K562 (cell line): ENCODE data around the gene ABCA7. TPM values are rescaled to one million over a fixed set of nuclear protein-coding genes. Genes with fewer than 3 reads are reported as not detected.

Source experiments
- ATAC-seq: fragments of 200-7000 bp; cut with Tn5 transposase; 3 replicates; pipeline ENCODE4 v1.9.1; 2020; ENCODE audit warnings: moderate library complexity
- BruUV-seq: library from RNA; stranded (reverse); fragments of 400-500 nt; replicated peaks from 2 replicates; lab custom pipeline; 2021; lab: Mats Ljungman, UMichigan
- CTCF ChIA-PET: fragments of 300-600 bp; formaldehyde crosslinking; extraction: SDS; loops from one replicate; lab custom pipeline; 2021; ENCODE audit warnings: low intra/inter-chr PET ratio; lab: Yijun Ruan, JAX
- POLR2A ChIA-PET: fragments of 300-600, 350-650 bp; sonication (Branson Sonifier 250); formaldehyde crosslinking; extraction: SDS; loops from one replicate; lab custom pipeline; 2021; ENCODE audit warnings: antibody characterized with exemption, inconsistent platforms; lab: Yijun Ruan, JAX
- DNase-seq, 4 experiments: peaks; one replicate each; pipeline versions ENCODE4 v3.0.0 to v3.0.0-alpha.2; 2011 to 2018; ENCODE audit warnings: low spot score in 3 of 4, mixed read lengths in 3 of 4; ENCODE audit errors: extremely low read depth in 1 of 4
- FAIRE-seq: peaks from 2 replicates; lab custom pipeline; 2011; peaks lifted over from hg19 to GRCh38; lab: Jason Lieb, UNC
- H2AFZ ChIP-seq: 2 replicates; pipeline ENCODE4 v1.6.0; 2011; ENCODE audit warnings: low read depth, low read length, control low read depth, inconsistent platforms
- H3K27ac ChIP-seq: fragments of 200-600 bp; 3 replicates; pipeline ENCODE4 v1.8.0; 2011; ENCODE audit warnings: low read depth, mild to moderate bottlenecking, control low read depth, inconsistent platforms, low read length, moderate library complexity, mixed read lengths; ENCODE audit errors: extremely low read depth
- H3K27me3 ChIP-seq, 2 experiments: fragments of 300-600 bp in 1 of 2; 2 replicates in 1 of 2; 3 replicates in 1 of 2; pipeline versions ENCODE4 v1.6.0 to v1.8.0; 2011; ENCODE audit warnings: inconsistent platforms in 2 of 2, low read length in 2 of 2, mild to moderate bottlenecking in 1 of 2, mixed read lengths in 1 of 2, moderate library complexity in 1 of 2; ENCODE audit not compliant: control insufficient read depth in 2 of 2, insufficient read depth in 2 of 2
- H3K36me3 ChIP-seq: fragments of 300-600 bp; 3 replicates; pipeline ENCODE4 v1.8.0; 2011; ENCODE audit warnings: mild to moderate bottlenecking, low read length, inconsistent platforms; ENCODE audit not compliant: control insufficient read depth, insufficient read depth
- H3K4me1 ChIP-seq, 2 experiments: fragments of 200-600 bp in 1 of 2; replicated peaks in 1 of 2; 2 replicates in 1 of 2; 3 replicates in 1 of 2; pipeline versions ENCODE4 v1.5.1 to v1.8.0; 2011; ENCODE audit warnings: inconsistent platforms in 2 of 2, low read length in 2 of 2, mild to moderate bottlenecking in 1 of 2, mixed read lengths in 1 of 2, moderate library complexity in 1 of 2; ENCODE audit not compliant: control insufficient read depth in 2 of 2, insufficient read depth in 2 of 2
- H3K4me2 ChIP-seq: 2 replicates; pipeline ENCODE4 v1.6.1; 2011; ENCODE audit warnings: low read length, control low read depth, inconsistent platforms, mixed read lengths; ENCODE audit not compliant: insufficient read depth
- H3K4me3 ChIP-seq: fragments of 200-600 bp; sonication (generic), shearing (Covaris generic); 2 replicates; pipeline ENCODE4 v1.5.1; 2016; ENCODE audit warnings: control low read depth, inconsistent platforms
- H3K79me2 ChIP-seq: fragments of 200-600 bp; 3 replicates; pipeline ENCODE4 v1.8.0; 2011; ENCODE audit warnings: low read length, inconsistent platforms; ENCODE audit not compliant: control insufficient read depth, insufficient read depth
- H3K9ac ChIP-seq, 2 experiments: 2 replicates each; pipeline versions ENCODE4 v1.6.0 to v1.6.1; 2011; ENCODE audit warnings: low read depth in 2 of 2, low read length in 2 of 2, control low read depth in 1 of 2, inconsistent platforms in 1 of 2, mild to moderate bottlenecking in 1 of 2, mixed read lengths in 1 of 2; ENCODE audit not compliant: insufficient read depth in 1 of 2
- H3K9me1 ChIP-seq: one replicate; pipeline ENCODE4 v1.6.0; 2011; ENCODE audit warnings: inconsistent platforms, mild to moderate bottlenecking, low read length, moderate library complexity; ENCODE audit not compliant: control insufficient read depth, insufficient read depth
- H3K9me3 ChIP-seq: replicated peaks from 2 replicates; pipeline ENCODE4 v1.5.1; 2011; ENCODE audit warnings: low read depth, low read length, inconsistent platforms; ENCODE audit not compliant: control insufficient read depth, insufficient read depth
- H4K20me1 ChIP-seq: replicated peaks from 2 replicates; pipeline ENCODE4 v1.6.1; 2011; ENCODE audit warnings: low read length, inconsistent platforms, mixed read lengths; ENCODE audit not compliant: control insufficient read depth, insufficient read depth
- EGR1 ChIP-seq: fragments of 450-650 bp; conservative IDR thresholded peaks from 2 replicates; pipeline ENCODE4 v1.6.1; 2017; ENCODE audit warnings: mild to moderate bottlenecking
- KAT7 ChIP-seq: sonication (generic); formaldehyde crosslinking; IDR thresholded peaks from 2 replicates; pipeline ENCODE4 v1.8.0; 2022; ENCODE audit warnings: missing genetic modification reagents, mild to moderate bottlenecking, borderline replicate concordance
- NRF1 ChIP-seq, 2 experiments: fragments of 450-650 bp; IDR thresholded peaks in 1 of 2; conservative IDR thresholded peaks in 1 of 2; 2 replicates each; pipeline ENCODE4 v1.6.1; 2014; ENCODE audit warnings: mild to moderate bottlenecking in 2 of 2
- RBFOX2 ChIP-seq: fragments of 200-400 bp; formaldehyde crosslinking; IDR thresholded peaks from 2 replicates; pipeline ENCODE4 v1.6.1; 2017; ENCODE audit warnings: low read depth, mild to moderate bottlenecking, low read length, moderate library complexity
- ZKSCAN3 ChIP-seq: fragments of 250-450 bp; sonication (Bioruptor Pico); IDR thresholded peaks from 2 replicates; pipeline ENCODE4 v1.4.0; 2020
- ZNF121 ChIP-seq: sonication (generic); formaldehyde crosslinking; conservative IDR thresholded peaks from 2 replicates; pipeline ENCODE4 v1.8.0; 2022; ENCODE audit warnings: missing genetic modification reagents
- ZNF197 ChIP-seq: fragments of 200-800 bp; sonication (Bioruptor generic); IDR thresholded peaks from 2 replicates; pipeline ENCODE4 v1.6.1; 2016; ENCODE audit warnings: low read depth, missing genetic modification characterization, missing compliant biosample characterization
- ZNF316 ChIP-seq: fragments of 450-650 bp; IDR thresholded peaks from 2 replicates; pipeline ENCODE4 v1.6.1; 2016
- ZNF384 ChIP-seq: IDR thresholded peaks from 2 replicates; pipeline ENCODE4 v1.6.1; 2012; ENCODE audit warnings: low read depth, low read length, improper control_type of control experiment
- WGBS: fragments of 100-300 bp; shearing (Covaris generic); methylation state at CpG from one replicate; pipeline ENCODE4 v1.1.6; 2016; ENCODE audit warnings: low coverage, mixed read lengths; ENCODE audit not compliant: insufficient coverage; ENCODE audit errors: missing lambda C conversion rate; 5-methylcytosine and 5-hydroxymethylcytosine counted together
- in situ Hi-C: fragments of 300-500 bp; cut with MboI; formaldehyde crosslinking; loops from 4 replicates; pipeline ENCODE4 v1.15.0; 2018; ENCODE audit warnings: inconsistent platforms, mixed read lengths
- intact Hi-C: fragments of 100-400 bp; cut with micrococcal nuclease; formaldehyde crosslinking; loops from 2 replicates; pipeline ENCODE4 v1.14.2; 2022
- polyA plus RNA-seq, 8 experiments: library from polyadenylated mRNA; depleted of rRNA in 4 of 8; stranded (reverse) in 5 of 8; unstranded in 3 of 8; fragments of >200 nt; fragmentation: Nextera tagmentation in 2 of 8; fragmentation: Illumina TruSeq in 1 of 8; extraction: Ambion mirVana in 2 of 8; extraction: Trizol in 1 of 8; gene quantifications; 2 replicates each; pipeline versions ENCODE4 v1.2.1 to v1.2.3, GENCODE V29; 2011 to 2014; ENCODE audit warnings: inconsistent platforms in 1 of 8, missing spikeins in 1 of 8
- total RNA-seq, 7 experiments: library from RNA; depleted of rRNA in 6 of 7; stranded (reverse); fragments of >200 nt in 6 of 7; fragmentation: Illumina TruSeq in 2 of 7; extraction: Trizol in 2 of 7; gene quantifications; 2 replicates each; pipeline versions ENCODE4 v1.2.1 to v1.2.3, GENCODE V29; 2011 to 2021; ENCODE audit warnings: low replicate concordance in 1 of 7
- TF ChIP-seq, protein P1 (sequence below): fragments of 150-350 bp; IDR thresholded peaks from 2 replicates; pipeline ENCODE4 v1.6.1; 2014; ENCODE audit warnings: low read depth, mild to moderate bottlenecking, low read length, borderline replicate concordance
- TF ChIP-seq, protein P2 (sequence below), 2 experiments: fragments of 450-650 bp; conservative IDR thresholded peaks; 2 replicates each; pipeline ENCODE4 v1.6.1; 2017; ENCODE audit warnings: mild to moderate bottlenecking in 2 of 2, moderate library complexity in 2 of 2
- TF ChIP-seq, protein P3 (sequence below): fragments of 450-650 bp; formaldehyde crosslinking; IDR thresholded peaks from 2 replicates; pipeline ENCODE4 v1.4.0; 2020; ENCODE audit warnings: mild to moderate bottlenecking, moderate library complexity

Gene ABCA7
- total and polyA plus RNA-seq, 9 of the 15 experiments (the other 6 are each of a cell fraction or from before 2014, with no cell fraction given), result 2.3 to 96.1 (median 31.2) TPM

DNA sequence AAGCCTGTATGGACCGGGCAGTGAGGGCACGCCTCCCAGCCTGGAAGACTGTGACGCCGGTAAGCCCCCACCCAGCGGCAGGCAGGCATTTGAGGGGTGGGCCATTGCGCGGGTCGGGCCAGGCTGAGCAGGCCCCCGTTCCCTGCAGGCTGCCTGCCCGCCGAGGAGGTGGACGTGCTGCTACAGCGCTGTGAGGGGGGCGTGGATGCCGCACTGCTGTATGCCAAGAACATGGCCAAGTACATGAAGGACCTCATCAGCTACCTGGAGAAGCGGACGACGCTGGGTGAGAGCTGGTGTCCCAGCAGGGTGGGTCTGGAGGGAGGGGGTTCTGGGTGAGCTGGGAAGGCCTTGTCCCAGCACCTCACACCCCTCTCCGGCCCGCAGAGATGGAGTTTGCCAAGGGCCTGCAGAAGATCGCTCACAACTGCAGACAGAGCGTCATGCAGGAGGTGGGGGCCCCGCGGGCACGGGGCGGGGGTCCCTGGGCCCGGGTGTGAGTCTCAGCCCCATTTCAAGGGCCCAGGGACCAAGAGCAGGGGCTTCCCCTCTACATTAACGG is 34.1 kb downstream of the ABCA7 start (continued):
- TF ChIP-seq, protein P1, sequence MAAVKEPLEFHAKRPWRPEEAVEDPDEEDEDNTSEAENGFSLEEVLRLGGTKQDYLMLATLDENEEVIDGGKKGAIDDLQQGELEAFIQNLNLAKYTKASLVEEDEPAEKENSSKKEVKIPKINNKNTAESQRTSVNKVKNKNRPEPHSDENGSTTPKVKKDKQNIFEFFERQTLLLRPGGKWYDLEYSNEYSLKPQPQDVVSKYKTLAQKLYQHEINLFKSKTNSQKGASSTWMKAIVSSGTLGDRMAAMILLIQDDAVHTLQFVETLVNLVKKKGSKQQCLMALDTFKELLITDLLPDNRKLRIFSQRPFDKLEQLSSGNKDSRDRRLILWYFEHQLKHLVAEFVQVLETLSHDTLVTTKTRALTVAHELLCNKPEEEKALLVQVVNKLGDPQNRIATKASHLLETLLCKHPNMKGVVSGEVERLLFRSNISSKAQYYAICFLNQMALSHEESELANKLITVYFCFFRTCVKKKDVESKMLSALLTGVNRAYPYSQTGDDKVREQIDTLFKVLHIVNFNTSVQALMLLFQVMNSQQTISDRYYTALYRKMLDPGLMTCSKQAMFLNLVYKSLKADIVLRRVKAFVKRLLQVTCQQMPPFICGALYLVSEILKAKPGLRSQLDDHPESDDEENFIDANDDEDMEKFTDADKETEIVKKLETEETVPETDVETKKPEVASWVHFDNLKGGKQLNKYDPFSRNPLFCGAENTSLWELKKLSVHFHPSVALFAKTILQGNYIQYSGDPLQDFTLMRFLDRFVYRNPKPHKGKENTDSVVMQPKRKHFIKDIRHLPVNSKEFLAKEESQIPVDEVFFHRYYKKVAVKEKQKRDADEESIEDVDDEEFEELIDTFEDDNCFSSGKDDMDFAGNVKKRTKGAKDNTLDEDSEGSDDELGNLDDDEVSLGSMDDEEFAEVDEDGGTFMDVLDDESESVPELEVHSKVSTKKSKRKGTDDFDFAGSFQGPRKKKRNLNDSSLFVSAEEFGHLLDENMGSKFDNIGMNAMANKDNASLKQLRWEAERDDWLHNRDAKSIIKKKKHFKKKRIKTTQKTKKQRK, result no peak
- no peak for TF ChIP-seq ZKSCAN3 (CRISPR knock-in tag)

DNA sequence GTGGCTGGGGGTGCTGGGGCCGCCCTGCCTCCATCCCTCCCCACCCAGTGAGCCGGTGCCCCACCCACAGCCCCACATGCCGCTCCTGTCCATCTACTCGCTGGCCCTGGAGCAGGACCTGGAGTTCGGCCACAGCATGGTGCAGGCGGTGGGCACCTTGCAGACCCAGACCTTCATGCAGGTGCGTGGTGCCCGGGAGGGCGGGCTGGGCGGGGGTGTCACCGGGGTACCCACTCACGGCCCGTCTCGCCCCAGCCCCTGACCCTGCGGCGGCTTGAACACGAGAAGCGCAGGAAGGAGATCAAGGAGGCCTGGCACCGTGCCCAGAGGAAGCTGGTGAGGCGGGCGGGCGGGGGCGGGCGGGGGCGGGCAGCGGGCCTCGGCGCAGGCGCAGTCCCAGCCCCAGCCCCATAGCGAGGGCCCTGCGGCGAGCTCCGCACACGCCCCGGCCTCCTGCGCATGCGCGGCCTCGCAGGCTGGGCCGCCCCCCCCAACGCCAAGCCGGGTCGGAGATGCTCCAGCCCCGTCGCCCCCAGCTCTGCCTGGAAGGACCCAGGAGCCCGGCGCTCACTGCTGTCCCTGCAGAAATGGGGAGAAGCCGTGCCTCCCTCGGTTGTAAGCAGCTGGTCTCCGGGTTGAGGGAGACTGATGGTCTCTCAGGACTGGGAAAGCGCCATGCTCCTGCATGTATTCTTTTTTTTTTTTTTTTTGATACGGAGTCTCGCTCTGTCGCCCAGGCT is 34.8 kb downstream of the ABCA7 start:
- no TSS peak for BruUV-seq
- Histone ChIP-seq H3K9ac (peak overlapping the region; percentile 50 to 90; a peak in 3 of 4 replicates), H3K9me1 (no peaks in the 10 kb centered on the region), H3K4me1 (peaks cover 32 to 66% of the 10 kb centered on the region in 2 experiments), H2AFZ (peak overlapping the region; percentile 94), H3K4me2 (peak overlapping the region; percentile 82), H3K27ac (peak overlapping the region; percentile 78; the same call in 2 of the 3 replicates), H3K9me3 (no peaks in the 10 kb centered on the region), H3K79me2 (no peaks in the 10 kb centered on the region), H3K27me3 (no peaks in the 10 kb centered on the region), H4K20me1 (0 out of 2 replicates have a peak, but pooled peaks cover 3% of the 10 kb centered on the region), H3K4me3 (peak overlapping the region; percentile 47), H3K36me3 (no peaks in the 10 kb centered on the region)
- in situ Hi-C loops (no loop called here), intact Hi-C loops (no loop called here)
- no peak for FAIRE-seq
- 1% methylated on average over 15 of the region's 54 CpGs for WGBS
- DNase-seq, result peak; percentile 86 to 98 (median 96)
- CTCF ChIA-PET, result interaction anchor here (0.7 kb wide), 1 partner anchor 518 kb away, joined by 3 read pairs; no protein-coding TSS in a partner anchor
- peak; percentile 87 for ATAC-seq
- POLR2A ChIA-PET, result interaction anchor here (0.5 to 2.1 kb wide), 9 partner anchors 10 to 1257 kb away, joined by 3 to 11 read pairs (median 4); partner anchors contain the start of gene GPX4
- TF ChIP-seq, protein P2, sequence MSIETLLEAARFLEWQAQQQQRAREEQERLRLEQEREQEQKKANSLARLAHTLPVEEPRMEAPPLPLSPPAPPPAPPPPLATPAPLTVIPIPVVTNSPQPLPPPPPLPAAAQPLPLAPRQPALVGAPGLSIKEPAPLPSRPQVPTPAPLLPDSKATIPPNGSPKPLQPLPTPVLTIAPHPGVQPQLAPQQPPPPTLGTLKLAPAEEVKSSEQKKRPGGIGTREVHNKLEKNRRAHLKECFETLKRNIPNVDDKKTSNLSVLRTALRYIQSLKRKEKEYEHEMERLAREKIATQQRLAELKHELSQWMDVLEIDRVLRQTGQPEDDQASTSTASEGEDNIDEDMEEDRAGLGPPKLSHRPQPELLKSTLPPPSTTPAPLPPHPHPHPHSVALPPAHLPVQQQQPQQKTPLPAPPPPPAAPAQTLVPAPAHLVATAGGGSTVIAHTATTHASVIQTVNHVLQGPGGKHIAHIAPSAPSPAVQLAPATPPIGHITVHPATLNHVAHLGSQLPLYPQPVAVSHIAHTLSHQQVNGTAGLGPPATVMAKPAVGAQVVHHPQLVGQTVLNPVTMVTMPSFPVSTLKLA (conservative IDR thresholded peaks at IDR 0.05), result 0 out of 4 replicates have a peak, but pooled peaks of 1 of the 2 experiments have one; percentile 36
- TF ChIP-seq ZNF197 (CRISPR knock-in tag) (no peak), ZNF316 (no peak), ZNF384 (peak; percentile 83), RBFOX2 (peak; percentile 52), NRF1 (conservative IDR thresholded peaks at IDR 0.05 in 1 of 2, IDR thresholded peaks at IDR 0.05 in 1 of 2) (peak; percentile 95), EGR1 (peak; percentile 35; the same call in 1 of the 2 replicates), ZNF121 (CRISPR knock-in tag) (0 out of 2 replicates have a peak, but pooled peaks have one; percentile 5), KAT7 (0 out of 2 replicates have a peak, but pooled peaks have one; percentile 42)
- TF ChIP-seq, protein P3, sequence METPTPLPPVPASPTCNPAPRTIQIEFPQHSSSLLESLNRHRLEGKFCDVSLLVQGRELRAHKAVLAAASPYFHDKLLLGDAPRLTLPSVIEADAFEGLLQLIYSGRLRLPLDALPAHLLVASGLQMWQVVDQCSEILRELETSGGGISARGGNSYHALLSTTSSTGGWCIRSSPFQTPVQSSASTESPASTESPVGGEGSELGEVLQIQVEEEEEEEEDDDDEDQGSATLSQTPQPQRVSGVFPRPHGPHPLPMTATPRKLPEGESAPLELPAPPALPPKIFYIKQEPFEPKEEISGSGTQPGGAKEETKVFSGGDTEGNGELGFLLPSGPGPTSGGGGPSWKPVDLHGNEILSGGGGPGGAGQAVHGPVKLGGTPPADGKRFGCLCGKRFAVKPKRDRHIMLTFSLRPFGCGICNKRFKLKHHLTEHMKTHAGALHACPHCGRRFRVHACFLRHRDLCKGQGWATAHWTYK (CRISPR knock-in tag), result peak; percentile 24; the same call in 1 of the 2 replicates
